Osteoblast (primary cell): ENCODE data around the gene ATP13A3. TPM values are rescaled to one million over a fixed set of nuclear protein-coding genes. Genes with fewer than 3 reads are reported as not detected.
A peak's percentile ranks its signal among the peaks of the same experiment; 100 is the strongest.

Experiments
- DNase-seq: peaks from one replicate; pipeline ENCODE4 v3.0.0; 2011; ENCODE audit warnings: low spot score, mixed read lengths; ENCODE audit not compliant: insufficient read length; ENCODE audit errors: missing footprints
- H2AFZ ChIP-seq: 2 replicates; pipeline ENCODE4 v1.6.0; 2011; ENCODE audit warnings: mild to moderate bottlenecking, low read length
- H3K27ac ChIP-seq: 2 replicates; pipeline ENCODE4 v1.5.1; 2011; ENCODE audit warnings: mild to moderate bottlenecking, low read depth, low read length, moderate library complexity
- H3K27me3 ChIP-seq: 2 replicates; pipeline ENCODE4 v1.6.0; 2012; ENCODE audit warnings: mild to moderate bottlenecking, control low read depth, inconsistent platforms, low read length, moderate library complexity; ENCODE audit not compliant: insufficient read depth
- H3K36me3 ChIP-seq: 2 replicates; pipeline ENCODE4 v1.5.1; 2011; ENCODE audit warnings: mild to moderate bottlenecking, low read length, control low read depth, moderate library complexity; ENCODE audit not compliant: insufficient read depth
- H3K4me1 ChIP-seq: 2 replicates; pipeline ENCODE4 v1.5.1; 2011; ENCODE audit warnings: mild to moderate bottlenecking, low read length, control low read depth, moderate library complexity; ENCODE audit not compliant: insufficient read depth
- H3K4me2 ChIP-seq: 2 replicates; pipeline ENCODE4 v1.6.0; 2011; ENCODE audit warnings: mild to moderate bottlenecking, low read length; ENCODE audit not compliant: insufficient read depth
- H3K4me3 ChIP-seq: fragments of 200-600 bp; sonication (generic); 3 replicates; pipeline ENCODE4 v1.5.1; 2012; ENCODE audit warnings: mild to moderate bottlenecking, low read length, inconsistent platforms; ENCODE audit not compliant: insufficient read depth
- H3K79me2 ChIP-seq: 2 replicates; pipeline ENCODE4 v1.6.0; 2012; ENCODE audit warnings: mild to moderate bottlenecking, low read length, control low read depth, inconsistent platforms; ENCODE audit not compliant: insufficient read depth
- H3K9me3 ChIP-seq: 2 replicates; pipeline ENCODE4 v1.5.1; 2011; ENCODE audit warnings: low read depth, low read length, control low read depth
- H4K20me1 ChIP-seq: 2 replicates; pipeline ENCODE4 v1.6.0; 2012; ENCODE audit warnings: mild to moderate bottlenecking, low read length, control low read depth; ENCODE audit not compliant: insufficient read depth
- CTCF ChIP-seq: IDR thresholded peaks from 2 replicates; pipeline ENCODE4 v1.5.1; 2011; ENCODE audit warnings: mild to moderate bottlenecking, low read depth, low read length, moderate library complexity; ENCODE audit errors: extremely low read depth
- total RNA-seq: library from RNA; depleted of rRNA; stranded (reverse); fragments of >200 nt; gene quantifications from 2 replicates; pipeline ENCODE4 v1.2.3, GENCODE V29; 2012

The ATP13A3 gene
- total RNA-seq, 1 donor, result 311 TPM

GRCh38 chr3:194474675-194475074 is 12.1 kb downstream of the ATP13A3 start:
- Histone ChIP-seq H3K4me1 (peaks cover 42% of the 10 kb centered on the region), H4K20me1 (peaks cover 43% of the 10 kb centered on the region), H3K27me3 (no peaks in the 10 kb centered on the region), H3K4me3 (no peak overlapping the region), H3K36me3 (peaks cover 40% of the 10 kb centered on the region), H3K9me3 (no peaks in the 10 kb centered on the region), H3K4me2 (peak overlapping the region; percentile 40), H2AFZ (no peak overlapping the region), H3K27ac (peak overlapping the region; percentile 77), H3K79me2 (peaks cover 98% of the 10 kb centered on the region)
- no peak for DNase-seq
- TF ChIP-seq CTCF, result no peak

GRCh38 chr3:194472290-194472920 is 14.4 kb downstream of the ATP13A3 start:
- Histone ChIP-seq H3K79me2 (peaks cover 100% of the 10 kb centered on the region), H4K20me1 (peaks cover 32% of the 10 kb centered on the region), H3K4me2 (no peak overlapping the region), H3K9me3 (no peaks in the 10 kb centered on the region), H3K36me3 (peaks cover 21% of the 10 kb centered on the region), H3K27ac (peak overlapping the region; percentile 1), H3K4me1 (peaks cover 38% of the 10 kb centered on the region), H3K27me3 (no peaks in the 10 kb centered on the region), H3K4me3 (no peak overlapping the region), H2AFZ (no peak overlapping the region)
- peak; percentile 92 for TF ChIP-seq CTCF
- DNase-seq, result no peak

GRCh38 chr3:194471863-194472262 is 14.9 kb downstream of the ATP13A3 start:
- Histone ChIP-seq H3K27me3 (no peaks in the 10 kb centered on the region), H3K27ac (peak overlapping the region; percentile 1), H3K79me2 (peaks cover 100% of the 10 kb centered on the region), H3K4me3 (no peak overlapping the region), H2AFZ (no peak overlapping the region), H3K4me1 (peaks cover 33% of the 10 kb centered on the region), H3K4me2 (no peak overlapping the region), H3K9me3 (no peaks in the 10 kb centered on the region), H3K36me3 (peaks cover 17% of the 10 kb centered on the region), H4K20me1 (peaks cover 32% of the 10 kb centered on the region)
- TF ChIP-seq CTCF, result no peak
- peak; percentile 34 for DNase-seq

GRCh38 chr3:194470615-194471014 is 16.2 kb downstream of the ATP13A3 start:
- H2AFZ ChIP-seq, result no peak overlapping the region
- no peak for TF ChIP-seq CTCF
- H3K27ac ChIP-seq, result peak overlapping the region; percentile 1
- no peaks in the 10 kb centered on the region for H3K27me3 ChIP-seq
- H3K4me1 ChIP-seq, result peaks cover 22% of the 10 kb centered on the region
- H3K4me3 ChIP-seq, result no peak overlapping the region
- peaks cover 100% of the 10 kb centered on the region for H3K79me2 ChIP-seq
- H4K20me1 ChIP-seq, result peaks cover 32% of the 10 kb centered on the region
- H3K9me3 ChIP-seq, result no peaks in the 10 kb centered on the region
- no peak overlapping the region for H3K4me2 ChIP-seq
- peaks cover 17% of the 10 kb centered on the region for H3K36me3 ChIP-seq
- no peak for DNase-seq
